HK-2 (cell line): Measurements from ENCODE around the gene DZIP1.
"Not testable (repeated sequence)": the region's sequence is repeated elsewhere in the genome, so short reads cannot be mapped to it uniquely, and the experiment has no call there.

Experiments used
- DNase-seq: peaks from one replicate; pipeline ENCODE4 v3.0.0-alpha.2; 2018; ENCODE audit not compliant: unreplicated experiment

Gene DZIP1, protein sequence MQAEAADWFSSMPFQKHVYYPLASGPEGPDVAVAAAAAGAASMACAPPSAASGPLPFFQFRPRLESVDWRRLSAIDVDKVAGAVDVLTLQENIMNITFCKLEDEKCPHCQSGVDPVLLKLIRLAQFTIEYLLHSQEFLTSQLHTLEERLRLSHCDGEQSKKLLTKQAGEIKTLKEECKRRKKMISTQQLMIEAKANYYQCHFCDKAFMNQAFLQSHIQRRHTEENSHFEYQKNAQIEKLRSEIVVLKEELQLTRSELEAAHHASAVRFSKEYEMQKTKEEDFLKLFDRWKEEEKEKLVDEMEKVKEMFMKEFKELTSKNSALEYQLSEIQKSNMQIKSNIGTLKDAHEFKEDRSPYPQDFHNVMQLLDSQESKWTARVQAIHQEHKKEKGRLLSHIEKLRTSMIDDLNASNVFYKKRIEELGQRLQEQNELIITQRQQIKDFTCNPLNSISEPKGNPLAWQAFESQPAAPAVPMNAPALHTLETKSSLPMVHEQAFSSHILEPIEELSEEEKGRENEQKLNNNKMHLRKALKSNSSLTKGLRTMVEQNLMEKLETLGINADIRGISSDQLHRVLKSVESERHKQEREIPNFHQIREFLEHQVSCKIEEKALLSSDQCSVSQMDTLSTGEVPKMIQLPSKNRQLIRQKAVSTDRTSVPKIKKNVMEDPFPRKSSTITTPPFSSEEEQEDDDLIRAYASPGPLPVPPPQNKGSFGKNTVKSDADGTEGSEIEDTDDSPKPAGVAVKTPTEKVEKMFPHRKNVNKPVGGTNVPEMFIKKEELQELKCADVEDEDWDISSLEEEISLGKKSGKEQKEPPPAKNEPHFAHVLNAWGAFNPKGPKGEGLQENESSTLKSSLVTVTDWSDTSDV

DNA sequence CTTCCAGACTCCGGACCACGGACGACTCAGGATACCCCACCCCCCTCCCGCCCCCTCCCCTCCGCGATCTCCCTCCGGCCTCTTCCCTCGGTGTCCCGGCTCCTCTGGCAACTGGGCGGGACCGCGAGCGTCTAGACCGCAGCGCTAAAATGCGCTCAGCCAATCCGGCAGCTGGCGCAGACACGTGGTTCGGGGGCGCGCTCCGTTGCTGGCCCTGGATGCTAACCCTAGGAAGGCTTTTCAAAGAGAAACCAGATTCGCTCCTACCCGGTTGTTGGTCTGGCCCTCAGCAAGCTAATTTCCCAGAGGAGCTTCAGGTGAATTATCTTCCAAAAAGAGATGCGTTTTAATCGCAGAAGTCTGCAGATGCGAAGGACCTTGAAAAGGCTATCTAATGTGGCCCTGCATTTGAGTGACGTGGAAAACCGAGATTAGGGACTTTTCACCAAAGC lies at the start of gene DZIP1:
TSS of gene DZIP1 (minus strand) at position 106 of the 452 bp plus-strand sequence. CDS start 2,677 bp downstream, outside the sequence.
- peak; percentile 76 for DNase-seq

DNA sequence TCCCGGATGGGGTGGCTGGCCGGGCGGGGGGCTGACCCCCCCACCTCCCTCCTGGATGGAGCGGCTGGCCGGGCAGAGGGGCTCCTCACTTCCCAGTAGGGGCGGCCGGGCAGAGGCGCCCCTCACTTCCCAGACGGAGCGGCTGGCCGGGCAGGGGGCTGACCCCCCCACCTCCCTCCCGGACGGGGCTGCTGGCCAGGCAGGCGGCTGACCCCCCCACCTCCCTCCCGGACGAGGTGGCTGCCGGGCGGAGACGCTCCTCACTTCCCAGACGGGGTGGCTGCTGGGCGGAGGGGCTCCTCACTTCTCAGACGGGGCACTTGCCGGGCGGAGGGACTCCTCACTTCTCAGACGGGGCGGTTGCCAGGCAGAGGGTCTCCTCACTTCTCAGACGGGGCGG lies 46.5 kb upstream of the DZIP1 start:
- not testable (repeated sequence) for DNase-seq

DNA sequence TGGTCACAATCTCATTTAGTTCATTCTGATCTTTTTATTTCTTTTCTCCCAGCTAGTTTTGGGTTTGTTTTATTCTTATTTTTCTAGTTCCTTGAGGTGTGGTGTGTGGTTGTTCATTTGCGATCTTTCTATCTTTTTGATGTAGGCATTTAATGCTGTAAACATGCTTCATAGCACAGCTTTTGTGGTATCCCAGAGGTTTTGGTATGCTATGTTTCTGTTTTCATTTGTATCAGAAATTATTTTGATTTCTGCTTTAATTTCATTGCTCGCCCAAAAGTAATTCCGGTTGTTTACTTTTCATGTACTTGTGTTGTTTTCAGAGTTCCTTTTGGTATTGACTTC lies 45.0 kb upstream of the DZIP1 start:
- DNase-seq: no peak

DNA sequence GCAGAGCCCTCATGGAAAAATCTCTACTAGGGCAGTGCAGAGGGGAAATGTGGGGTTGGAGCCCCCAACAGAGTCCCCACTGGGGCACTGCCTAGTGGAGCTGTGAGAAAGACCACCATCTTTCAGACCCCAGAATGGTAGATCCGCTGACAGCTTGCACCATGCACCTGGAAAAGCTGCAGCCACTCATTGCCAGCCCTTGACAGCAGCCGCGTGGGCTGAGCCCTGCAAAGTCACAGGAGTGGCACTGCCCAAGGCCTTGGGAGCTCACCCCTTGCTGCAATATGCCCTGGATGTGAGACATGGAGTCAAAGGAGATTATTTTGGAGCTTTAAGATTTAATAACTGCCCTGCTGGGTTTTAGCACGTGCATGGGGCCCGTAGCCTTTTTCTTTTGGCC lies 40.5 kb upstream of the DZIP1 start:
- DNase-seq: not testable (repeated sequence)

DNA sequence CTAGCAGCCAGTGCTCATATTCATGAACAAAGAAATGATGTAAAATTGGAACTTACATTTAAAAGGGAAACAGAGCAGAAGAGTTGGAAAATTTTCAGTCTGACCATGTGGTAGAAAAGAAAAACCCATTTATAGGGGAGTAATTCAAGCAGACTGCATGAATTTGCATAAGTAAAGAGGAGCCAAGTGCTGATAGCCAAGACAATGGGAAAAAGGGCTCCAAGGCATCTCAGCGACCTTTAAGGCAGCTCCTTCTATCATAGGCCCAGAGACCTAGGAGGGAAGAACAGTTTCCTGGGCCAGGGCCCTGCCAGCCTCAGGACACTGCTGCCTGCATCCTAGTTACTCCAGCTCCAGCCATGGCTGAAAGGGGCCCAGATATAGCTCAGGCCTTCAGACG lies 39.9 kb upstream of the DZIP1 start:
- no peak for DNase-seq

DNA sequence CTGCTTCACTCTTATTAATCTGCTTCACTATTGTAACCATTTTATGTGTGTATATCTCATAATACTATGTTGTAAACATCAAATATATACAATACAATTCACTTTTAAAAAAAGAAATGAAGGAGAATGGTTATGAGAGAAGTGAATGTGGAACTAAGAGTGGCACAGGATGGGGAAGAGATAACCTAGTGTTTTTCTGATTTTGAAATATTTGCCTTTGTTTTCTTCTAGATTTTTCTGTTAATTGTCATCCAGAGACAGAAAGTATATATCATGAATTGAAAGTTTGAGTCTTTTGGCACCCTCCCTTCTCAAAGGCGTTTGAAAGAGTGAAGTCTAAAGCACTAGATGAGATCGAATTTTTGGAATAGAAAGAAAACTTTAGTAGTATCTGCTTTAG lies 35.2 kb upstream of the DZIP1 start:
- no peak for DNase-seq

DNA sequence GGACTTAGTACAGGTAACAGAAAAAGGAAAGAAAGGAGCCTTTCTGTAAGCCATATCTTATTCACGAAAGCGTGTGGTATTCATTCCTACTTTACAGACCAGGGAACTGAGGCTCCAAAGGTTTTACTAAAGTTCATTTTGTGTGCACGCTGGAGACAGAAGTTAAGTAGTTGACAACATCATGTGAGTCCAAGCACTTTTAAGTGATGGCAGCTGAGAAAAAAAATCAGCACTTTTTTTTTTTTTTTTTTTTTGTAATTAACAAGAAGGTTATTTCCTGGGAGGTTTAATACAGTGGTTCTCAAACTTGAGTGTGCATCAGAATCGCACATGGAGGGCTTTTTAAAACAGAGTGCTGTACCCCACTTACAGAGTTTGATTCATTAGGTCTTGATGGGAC lies 34.5 kb upstream of the DZIP1 start:
- no peak for DNase-seq

DNA sequence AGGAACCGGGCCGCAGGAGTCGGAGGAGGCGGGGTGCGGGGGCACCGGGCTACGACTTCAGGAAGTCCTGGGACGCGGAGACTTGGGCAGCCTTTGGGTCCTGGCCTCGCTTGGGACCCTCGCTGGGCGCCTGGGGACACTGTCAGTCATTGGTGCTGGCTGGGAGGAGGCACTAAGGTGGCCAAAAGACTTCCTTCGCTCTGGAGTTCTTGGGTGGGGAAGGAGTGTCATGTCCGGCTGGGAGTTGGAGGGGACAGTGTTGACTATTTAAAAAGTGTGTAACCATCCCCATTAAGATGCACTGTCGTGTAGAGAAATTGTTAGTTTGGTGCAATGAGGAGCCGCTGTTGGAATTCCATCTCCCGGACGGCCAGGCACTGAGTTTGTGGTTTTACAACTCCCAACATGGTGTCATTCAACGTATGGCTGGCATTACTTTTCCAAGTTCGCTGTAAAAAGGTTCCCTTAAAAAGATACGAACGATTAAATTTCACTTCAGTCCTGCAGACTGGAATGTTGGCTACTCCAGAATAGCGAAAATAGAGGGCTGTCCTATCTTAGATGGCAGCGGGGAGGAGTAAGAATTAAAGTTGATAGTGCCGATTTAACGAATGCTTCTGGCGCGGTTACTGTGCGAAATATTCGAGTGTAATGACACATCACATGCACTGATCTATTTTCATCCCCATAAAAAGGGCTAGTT lies 33.2 kb upstream of the DZIP1 start:
- peak; percentile 13 for DNase-seq

DNA sequence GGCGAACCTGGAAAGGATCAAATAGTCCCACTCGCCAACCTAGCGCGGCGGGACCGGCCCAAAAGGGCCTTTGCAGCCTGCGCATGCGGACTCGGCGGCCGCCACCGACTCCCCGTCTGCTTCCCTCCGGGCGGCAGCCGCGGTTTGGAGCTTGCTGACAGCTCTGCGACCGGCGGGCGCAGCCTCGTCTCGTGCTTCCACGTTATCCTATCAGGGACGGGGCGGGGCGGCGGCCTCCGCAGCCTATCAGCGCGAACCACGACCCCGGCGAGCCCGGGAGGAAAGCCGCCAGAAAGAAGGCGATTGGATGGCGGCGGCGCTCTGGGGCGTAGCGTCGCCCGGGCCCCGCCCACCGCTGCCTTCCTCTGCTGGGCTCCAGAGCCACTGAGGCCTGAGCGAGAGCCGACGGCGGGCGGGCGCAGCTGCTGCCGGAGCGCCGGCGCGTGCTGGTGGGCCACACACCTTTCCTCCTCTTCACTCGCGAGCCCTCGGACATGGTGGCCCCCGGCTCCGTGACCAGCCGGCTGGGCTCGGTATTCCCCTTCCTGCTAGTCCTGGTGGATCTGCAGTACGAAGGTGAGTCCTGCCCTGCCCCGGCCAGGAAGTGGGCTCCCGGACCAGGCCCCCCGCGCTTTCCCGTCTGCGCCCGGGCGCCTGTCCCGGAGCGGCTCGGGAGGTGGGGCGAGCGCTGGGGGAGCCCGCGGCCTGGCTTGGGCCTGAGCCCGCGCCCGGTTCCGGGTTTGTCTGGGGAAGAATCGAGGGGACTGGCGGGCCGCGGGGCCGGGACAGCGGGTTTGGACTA lies 32.5 kb upstream of the DZIP1 start, which contains the start of gene DNAJC3:
TSS of gene DNAJC3 (plus strand) at position 378 of the 802 bp plus-strand sequence. CDS start at position 495, 117 bp downstream.
- DNase-seq: peak; percentile 95

DNA sequence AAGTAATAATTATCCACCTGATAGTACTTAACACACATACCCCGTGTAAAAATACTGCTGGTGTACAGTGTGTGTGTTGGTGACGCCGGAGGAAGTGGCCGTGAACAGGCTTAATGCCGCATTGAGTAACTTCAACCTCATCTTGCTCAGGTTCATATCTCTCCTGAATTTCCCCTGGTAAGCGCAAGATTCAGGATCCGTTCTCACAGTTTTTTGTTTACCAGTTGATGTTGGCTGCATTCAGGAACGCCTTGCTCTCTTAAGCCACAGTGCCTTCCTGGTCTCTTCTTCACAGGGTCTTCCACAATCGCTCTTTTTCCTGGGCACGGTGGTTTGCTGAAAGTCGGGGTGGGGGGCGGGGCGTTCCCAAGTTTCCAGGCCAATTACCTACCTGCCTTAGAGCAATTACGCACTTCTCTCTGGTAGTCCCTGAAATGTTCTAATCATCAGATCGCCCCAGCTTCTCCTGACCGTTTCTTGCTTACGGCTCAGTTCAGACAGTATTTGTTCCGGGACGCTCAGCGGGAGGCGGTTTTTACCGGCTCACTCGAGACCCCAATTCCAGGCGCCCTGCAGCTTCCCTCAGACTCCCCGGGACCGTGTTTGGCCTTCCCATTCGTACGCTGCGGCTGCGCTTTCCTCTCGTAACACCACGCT lies 31.7 kb upstream of the DZIP1 start:
- no peak for DNase-seq

DNA sequence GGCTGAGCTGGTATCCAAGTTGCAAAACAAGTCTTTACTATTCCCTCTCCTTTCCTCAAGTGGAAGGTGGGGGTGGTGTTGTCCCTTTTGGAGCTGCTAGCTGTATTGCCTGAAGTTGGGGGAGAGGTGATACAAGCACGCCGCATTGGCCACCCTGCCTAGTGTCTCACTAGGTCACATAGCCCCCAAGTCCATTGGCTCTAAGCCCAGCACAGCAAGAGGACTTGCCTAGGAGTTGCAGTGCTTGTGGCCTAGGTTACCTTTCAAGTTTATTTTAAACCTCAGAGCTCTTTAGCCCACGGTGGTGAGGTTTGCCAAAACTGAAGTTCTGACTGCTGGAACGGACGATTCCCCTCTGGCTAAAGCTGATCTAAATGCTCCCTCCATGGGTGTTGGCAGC lies 27.1 kb upstream of the DZIP1 start:
- no peak for DNase-seq

DNA sequence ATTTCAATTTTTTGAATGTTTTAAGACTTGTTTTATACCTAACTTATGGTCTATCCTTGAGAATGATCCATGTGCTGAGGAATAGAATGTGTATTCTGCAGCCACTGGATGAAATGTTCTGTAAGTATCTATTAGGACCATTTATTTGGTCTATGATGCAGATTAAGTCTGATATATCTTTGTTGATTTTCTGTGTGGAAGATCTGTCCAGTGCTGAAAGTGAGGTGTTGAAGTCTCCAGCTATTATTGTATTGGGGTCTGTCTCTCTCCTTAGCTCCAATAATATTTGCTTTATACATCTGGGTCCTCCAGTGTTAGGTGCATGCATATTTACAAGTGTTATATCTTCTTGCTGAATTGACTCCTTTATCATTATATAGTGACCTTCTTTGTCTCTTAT lies 22.7 kb upstream of the DZIP1 start:
- not testable (repeated sequence) for DNase-seq

DNA sequence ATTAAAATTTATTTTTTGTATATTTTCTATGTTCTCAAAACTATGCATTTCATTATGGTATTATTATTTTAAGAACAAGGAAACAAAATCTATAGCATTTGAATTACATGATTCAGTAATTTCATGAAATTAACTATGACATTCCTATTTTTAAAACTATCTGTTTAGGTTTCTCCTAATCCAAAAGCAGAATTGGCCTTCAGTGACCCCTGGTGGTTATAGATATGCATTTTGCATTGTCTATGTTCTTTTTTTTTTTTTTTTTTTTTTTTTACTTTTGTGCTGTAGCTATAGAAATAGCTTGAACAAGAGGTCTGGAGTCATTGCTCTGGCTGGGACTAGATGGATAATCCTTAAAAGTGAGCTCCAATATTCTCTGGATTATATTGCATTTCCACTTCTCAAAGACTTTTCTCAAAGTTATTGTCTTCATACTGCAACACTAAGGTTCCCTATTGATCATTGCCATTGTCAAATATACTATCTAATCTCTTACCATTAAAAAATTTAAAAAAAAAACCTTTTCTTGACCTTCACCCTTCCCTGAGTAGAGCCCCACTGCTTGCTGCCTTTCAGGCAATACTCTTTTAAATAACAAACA lies 16.6 kb upstream of the DZIP1 start:
- no peak for DNase-seq

DNA sequence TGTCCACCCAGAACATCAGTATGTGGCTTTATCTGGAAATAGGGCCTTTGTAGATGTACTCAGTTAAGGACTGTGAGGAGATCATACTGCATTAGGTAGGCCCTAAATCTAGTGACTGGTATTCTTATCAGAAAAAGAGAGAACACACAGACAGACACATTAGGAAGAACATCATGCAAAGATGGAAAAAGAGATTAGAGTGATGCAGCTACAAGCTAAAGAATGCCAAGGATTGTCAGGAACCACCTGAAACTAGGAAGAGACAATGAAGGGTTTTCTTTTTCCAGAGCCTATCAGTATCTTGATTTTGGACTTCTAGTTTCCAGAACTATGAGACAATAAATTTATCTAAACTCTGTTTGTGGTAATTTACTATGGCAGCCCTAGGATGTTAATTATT lies 15.0 kb upstream of the DZIP1 start:
- DNase-seq: no peak

DNA sequence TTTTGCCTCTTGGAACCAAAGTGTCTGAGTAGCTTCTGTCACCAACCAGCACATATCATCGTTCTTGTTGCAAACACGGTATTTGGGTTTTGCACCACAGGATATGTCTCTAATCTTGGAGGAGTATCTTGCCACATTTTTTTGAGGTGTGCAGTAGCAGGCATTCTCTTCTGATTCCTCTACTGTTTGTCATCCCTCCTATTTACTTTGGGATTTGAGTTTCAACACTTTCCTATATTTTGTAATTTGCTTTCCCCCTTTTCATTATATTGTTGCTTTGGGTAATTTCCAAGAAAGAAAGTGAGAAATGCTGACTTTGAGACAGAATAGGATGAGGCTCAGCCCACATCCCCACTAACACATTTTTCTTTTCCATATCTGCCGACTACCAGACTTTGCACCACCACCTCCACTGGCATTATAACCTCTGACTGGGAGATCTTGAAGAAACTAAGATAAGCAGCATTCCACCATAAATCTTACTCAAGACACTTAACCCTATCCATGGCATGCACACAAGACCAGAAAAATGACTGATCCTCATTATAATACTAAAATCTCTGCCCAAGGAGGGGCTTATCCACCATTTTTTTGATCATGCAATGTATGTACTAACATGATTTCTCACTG lies 12.0 kb upstream of the DZIP1 start:
- DNase-seq: no peak

DNA sequence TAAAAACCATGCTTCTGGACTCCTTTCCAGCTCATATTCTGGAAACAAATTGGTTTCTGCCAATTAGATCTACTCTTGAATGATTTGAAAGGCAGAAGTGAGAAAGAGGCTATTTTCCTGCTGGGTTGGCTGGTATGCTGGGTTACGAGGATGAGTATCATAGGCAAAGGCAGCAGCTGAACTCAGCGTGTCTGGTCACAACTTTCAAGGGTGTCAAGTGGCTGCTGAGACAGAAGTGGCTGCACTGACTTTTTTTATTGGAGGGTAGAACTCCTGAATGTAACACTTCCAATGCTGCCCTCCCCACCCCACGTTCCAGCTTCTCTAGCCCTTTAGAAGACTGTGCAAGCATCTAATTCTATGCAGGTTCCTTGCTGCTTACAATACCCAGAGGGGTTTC lies 8.3 kb upstream of the DZIP1 start:
- DNase-seq: no peak

DNA sequence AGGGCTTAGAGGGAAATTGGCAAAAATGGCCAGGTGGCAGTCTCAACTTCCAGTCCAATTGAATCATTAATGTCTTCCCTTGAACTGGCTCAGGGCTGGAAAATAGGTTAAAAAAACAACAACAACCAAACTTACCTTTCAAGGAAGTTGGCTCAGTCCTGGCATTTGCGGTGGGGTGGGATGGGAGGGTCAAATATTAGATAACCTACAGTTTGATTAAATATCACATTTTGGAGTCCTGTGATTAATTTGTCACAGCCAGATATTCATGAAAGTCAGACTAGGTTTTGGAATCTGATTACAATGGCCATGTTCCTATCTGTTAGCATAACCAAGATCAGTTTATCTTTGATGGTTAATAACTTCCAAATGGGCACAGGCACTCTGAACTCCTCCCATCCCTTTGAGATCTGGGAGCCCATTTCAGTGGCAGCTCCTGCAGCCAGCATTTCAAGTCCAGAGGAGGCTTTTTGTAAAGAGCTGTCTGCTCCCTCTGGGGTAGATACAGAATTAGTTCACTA lies 7.8 kb upstream of the DZIP1 start:
- no peak for DNase-seq

DNA sequence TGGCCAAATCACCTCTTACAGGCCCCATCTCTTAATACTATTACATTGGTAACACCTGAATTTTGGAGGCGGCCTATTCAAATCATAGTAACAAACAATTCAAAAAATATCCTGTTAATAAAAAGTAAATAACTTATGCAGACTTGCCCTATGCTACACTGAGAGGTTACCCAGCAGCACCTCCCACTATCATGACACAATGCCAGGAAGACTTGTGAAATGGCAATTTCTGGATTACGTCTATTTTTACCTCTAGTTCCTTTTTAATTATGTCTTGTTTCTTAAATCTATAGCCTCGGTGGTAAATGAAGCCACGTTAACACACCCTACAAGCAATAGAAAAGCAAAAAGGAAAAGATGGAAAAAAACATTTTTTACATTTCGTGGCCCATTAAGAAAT lies 6.2 kb upstream of the DZIP1 start:
- DNase-seq: no peak

DNA sequence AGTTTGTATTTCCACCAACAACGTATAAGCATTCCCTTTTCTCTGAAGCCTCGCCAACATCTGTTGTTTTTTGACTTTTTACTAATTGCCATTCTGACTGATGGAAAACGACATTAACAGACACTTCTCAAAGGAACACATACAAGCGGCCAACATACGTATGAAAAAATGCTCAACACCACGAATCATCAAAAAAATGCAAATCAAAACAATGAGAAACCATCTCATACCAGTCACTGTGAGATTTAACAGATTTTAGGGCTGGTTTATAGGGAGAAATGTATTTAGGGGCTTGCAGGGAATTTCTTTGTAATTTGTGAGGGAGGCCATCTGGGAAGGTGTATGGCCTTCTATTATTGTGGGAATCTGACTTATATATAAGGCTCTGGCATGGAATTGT lies 2.8 kb upstream of the DZIP1 start:
- DNase-seq: no peak
